Liver (tissue), 9 donors: ENCODE data around the gene C7. TPM values are rescaled to one million over a fixed set of nuclear protein-coding genes. Genes with fewer than 3 reads are reported as not detected.
A peak's percentile ranks its signal among the peaks of the same experiment; 100 is the strongest.

ENCODE experiments used
- DNase-seq: peaks from one replicate; pipeline ENCODE4 v3.0.0-alpha.2; 2017; ENCODE audit warnings: low spot score
- H3K27ac ChIP-seq, 2 donors: one replicate each; pipeline ENCODE4 v1.7.0; 2013; ENCODE audit warnings: inconsistent platforms in 2 of 2, low read length in 2 of 2, control low read depth in 1 of 2, low read depth in 1 of 2, mild to moderate bottlenecking in 1 of 2
- H3K27me3 ChIP-seq, 4 donors: one replicate each; pipeline versions ENCODE4 v1.6.1 to v1.7.0; 2013; ENCODE audit warnings: low read length in 3 of 4, inconsistent platforms in 1 of 4, mild to moderate bottlenecking in 1 of 4, moderate library complexity in 1 of 4; ENCODE audit not compliant: control insufficient read depth in 4 of 4, insufficient read depth in 4 of 4
- H3K36me3 ChIP-seq, 4 donors: one replicate each; pipeline versions ENCODE4 v1.6.1 to v1.7.0; 2013; ENCODE audit warnings: low read length in 3 of 4, mild to moderate bottlenecking in 3 of 4, low read depth in 1 of 4, moderate library complexity in 1 of 4; ENCODE audit not compliant: control insufficient read depth in 4 of 4, insufficient read depth in 3 of 4
- H3K4me1 ChIP-seq, 4 donors: one replicate each; pipeline versions ENCODE4 v1.6.1 to v1.7.0; 2013; ENCODE audit warnings: low read length in 3 of 4, mild to moderate bottlenecking in 3 of 4, moderate library complexity in 1 of 4; ENCODE audit not compliant: control insufficient read depth in 4 of 4, insufficient read depth in 4 of 4
- H3K4me3 ChIP-seq, 3 donors: one replicate each; pipeline versions ENCODE4 v1.6.1 to v1.7.0; 2013; ENCODE audit warnings: low read length in 3 of 3, control low read depth in 1 of 3, low read depth in 1 of 3, mild to moderate bottlenecking in 1 of 3
- H3K9ac ChIP-seq, 2 donors: one replicate each; pipeline ENCODE4 v1.7.0; 2013; ENCODE audit warnings: low read length in 2 of 2, mild to moderate bottlenecking in 2 of 2, moderate library complexity in 2 of 2, control low read depth in 1 of 2, low read depth in 1 of 2
- H3K9me3 ChIP-seq, 4 donors: one replicate each; pipeline versions ENCODE4 v1.6.1 to v1.7.0; 2013; ENCODE audit warnings: low read length in 3 of 4; ENCODE audit not compliant: control insufficient read depth in 4 of 4
- EGR1 ChIP-seq, 2 donors: IDR thresholded peaks; 2 replicates each; pipeline ENCODE4 v1.6.1; 2016 to 2018; ENCODE audit warnings: antibody characterized with exemption in 2 of 2, low read depth in 2 of 2
- FOXA1 ChIP-seq: IDR thresholded peaks from 2 replicates; pipeline ENCODE4 v1.6.1; 2016; ENCODE audit warnings: antibody characterized with exemption
- FOXA2 ChIP-seq: IDR thresholded peaks from 2 replicates; pipeline ENCODE4 v1.6.1; 2016; ENCODE audit warnings: antibody characterized with exemption
- GABPA ChIP-seq, 2 donors: IDR thresholded peaks in 1 of 2; conservative IDR thresholded peaks in 1 of 2; 2 replicates each; pipeline ENCODE4 v1.6.1; 2016; ENCODE audit warnings: antibody characterized with exemption in 2 of 2, mild to moderate bottlenecking in 1 of 2, moderate library complexity in 1 of 2
- HNF4A ChIP-seq, 2 donors: conservative IDR thresholded peaks; 2 replicates each; pipeline ENCODE4 v1.6.1; 2016; ENCODE audit warnings: antibody characterized with exemption in 2 of 2, mild to moderate bottlenecking in 2 of 2
- HNF4G ChIP-seq: IDR thresholded peaks from 2 replicates; pipeline ENCODE4 v1.6.1; 2016; ENCODE audit warnings: antibody characterized with exemption
- JUND ChIP-seq, 2 donors: IDR thresholded peaks; 2 replicates each; pipeline ENCODE4 v1.6.1; 2016; ENCODE audit warnings: antibody characterized with exemption in 2 of 2
- NR2F2 ChIP-seq: IDR thresholded peaks from 2 replicates; pipeline ENCODE4 v1.6.1; 2016; ENCODE audit warnings: antibody characterized with exemption
- RAD21 ChIP-seq, 2 donors: IDR thresholded peaks; 2 replicates each; pipeline ENCODE4 v1.6.1; 2016; ENCODE audit warnings: antibody characterized with exemption in 2 of 2, mild to moderate bottlenecking in 2 of 2
- RXRA ChIP-seq, 2 donors: IDR thresholded peaks; 2 replicates each; pipeline ENCODE4 v1.6.1; 2017 to 2018; ENCODE audit warnings: antibody characterized with exemption in 2 of 2, mild to moderate bottlenecking in 1 of 2
- SP1 ChIP-seq: IDR thresholded peaks from 2 replicates; pipeline ENCODE4 v1.6.1; 2018; ENCODE audit warnings: antibody characterized with exemption, mild to moderate bottlenecking
- TAF1 ChIP-seq: conservative IDR thresholded peaks from 2 replicates; pipeline ENCODE4 v1.6.1; 2016; ENCODE audit warnings: antibody characterized with exemption, mild to moderate bottlenecking
- YY1 ChIP-seq: IDR thresholded peaks from 2 replicates; pipeline ENCODE4 v1.6.1; 2016; ENCODE audit warnings: antibody characterized with exemption, mild to moderate bottlenecking
- WGBS: extraction: QIAGEN DNeasy Blood & Tissue Kit; methylation state at CpG from one replicate; pipeline ENCODE4 v1.1.7; 2013; 5-methylcytosine and 5-hydroxymethylcytosine counted together
- polyA plus RNA-seq, 2 donors: library from polyadenylated mRNA; stranded (reverse) in 1 of 2; unstranded in 1 of 2; fragments of 200-250 nt in 1 of 2; fragments of >200 nt in 1 of 2; fragmentation: Nextera tagmentation in 1 of 2; extraction: Ambion mirVana in 1 of 2; gene quantifications; one replicate each; pipeline versions ENCODE4 v1.2.1 to v1.2.3, GENCODE V29; 2013 to 2015
- total RNA-seq, 2 donors: library from RNA; depleted of rRNA; stranded (reverse); fragments of >200 nt; gene quantifications; one replicate each; pipeline ENCODE4 v1.2.3, GENCODE V29; 2014
- TF ChIP-seq, protein P1 (sequence below): IDR thresholded peaks from 2 replicates; pipeline ENCODE4 v1.6.1; 2016; ENCODE audit warnings: antibody characterized with exemption, mild to moderate bottlenecking
- TF ChIP-seq, protein P2 (sequence below): IDR thresholded peaks from 2 replicates; pipeline ENCODE4 v1.6.1; 2016; ENCODE audit warnings: antibody characterized with exemption
- TF ChIP-seq, protein P3 (sequence below): IDR thresholded peaks from 2 replicates; pipeline ENCODE4 v1.6.1; 2016; ENCODE audit warnings: antibody characterized with exemption
- TF ChIP-seq, protein P4 (sequence below): IDR thresholded peaks from 2 replicates; pipeline ENCODE4 v1.6.1; 2016; ENCODE audit warnings: antibody characterized with exemption
- TF ChIP-seq, protein P5 (sequence below): fragments of 150-350 bp; IDR thresholded peaks from 2 replicates; pipeline ENCODE4 v1.5.1; 2017; ENCODE audit warnings: improper control_type of control experiment, low read depth, low read length; ENCODE audit not compliant: missing input control
- donor health status: healthy.
- donor health status: healthy.
- donor health status: healthy.
- donor health status: healthy.
- donor health status: healthy.

The C7 gene
- total and polyA plus RNA-seq, 4 donors, result 25.5 to 268 (median 110) TPM

DNA sequence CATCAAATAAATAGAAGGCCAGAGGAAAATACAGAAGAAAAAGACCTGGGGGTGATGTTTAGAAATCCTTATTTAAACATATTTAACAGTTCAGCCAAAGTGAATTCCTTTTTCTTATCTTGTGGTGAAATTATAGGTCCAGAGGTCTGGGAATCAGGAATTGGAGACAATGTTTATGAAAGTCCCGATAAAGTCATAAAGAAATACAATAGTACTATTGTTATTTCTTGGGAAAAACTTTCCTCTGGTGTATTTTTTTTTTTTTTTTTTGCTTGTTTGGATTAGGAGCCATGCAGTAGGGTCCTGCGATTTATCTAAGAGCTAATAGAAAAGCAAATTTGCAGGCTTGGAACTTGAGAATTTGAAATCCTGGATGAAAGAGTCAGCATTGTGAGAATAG lies 426 bp downstream of the C7 start:
- no peak overlapping the region for H3K9ac ChIP-seq
- WGBS, result 65% methylated on average over 2 of the region's 2 CpGs
- DNase-seq, result no peak
- H3K27ac ChIP-seq, result no peak overlapping the region
- no peaks in the 10 kb centered on the region for H3K36me3 ChIP-seq
- peaks cover 0 to 6% (median 5%) of the 10 kb centered on the region in 4 donors for H3K4me1 ChIP-seq
- H3K4me3 ChIP-seq, result no peak overlapping the region
- no peaks in the 10 kb centered on the region for H3K27me3 ChIP-seq
- no peaks in the 10 kb centered on the region for H3K9me3 ChIP-seq
- no peak for TF ChIP-seq RXRA (IDR thresholded peaks at IDR 0.05)
- TF ChIP-seq GABPA (IDR thresholded peaks at IDR 0.05 in 1 of 2, conservative IDR thresholded peaks at IDR 0.05 in 1 of 2), result no peak
- TF ChIP-seq NR2F2, result no peak
- no peak for TF ChIP-seq FOXA1
- TF ChIP-seq, protein P1, sequence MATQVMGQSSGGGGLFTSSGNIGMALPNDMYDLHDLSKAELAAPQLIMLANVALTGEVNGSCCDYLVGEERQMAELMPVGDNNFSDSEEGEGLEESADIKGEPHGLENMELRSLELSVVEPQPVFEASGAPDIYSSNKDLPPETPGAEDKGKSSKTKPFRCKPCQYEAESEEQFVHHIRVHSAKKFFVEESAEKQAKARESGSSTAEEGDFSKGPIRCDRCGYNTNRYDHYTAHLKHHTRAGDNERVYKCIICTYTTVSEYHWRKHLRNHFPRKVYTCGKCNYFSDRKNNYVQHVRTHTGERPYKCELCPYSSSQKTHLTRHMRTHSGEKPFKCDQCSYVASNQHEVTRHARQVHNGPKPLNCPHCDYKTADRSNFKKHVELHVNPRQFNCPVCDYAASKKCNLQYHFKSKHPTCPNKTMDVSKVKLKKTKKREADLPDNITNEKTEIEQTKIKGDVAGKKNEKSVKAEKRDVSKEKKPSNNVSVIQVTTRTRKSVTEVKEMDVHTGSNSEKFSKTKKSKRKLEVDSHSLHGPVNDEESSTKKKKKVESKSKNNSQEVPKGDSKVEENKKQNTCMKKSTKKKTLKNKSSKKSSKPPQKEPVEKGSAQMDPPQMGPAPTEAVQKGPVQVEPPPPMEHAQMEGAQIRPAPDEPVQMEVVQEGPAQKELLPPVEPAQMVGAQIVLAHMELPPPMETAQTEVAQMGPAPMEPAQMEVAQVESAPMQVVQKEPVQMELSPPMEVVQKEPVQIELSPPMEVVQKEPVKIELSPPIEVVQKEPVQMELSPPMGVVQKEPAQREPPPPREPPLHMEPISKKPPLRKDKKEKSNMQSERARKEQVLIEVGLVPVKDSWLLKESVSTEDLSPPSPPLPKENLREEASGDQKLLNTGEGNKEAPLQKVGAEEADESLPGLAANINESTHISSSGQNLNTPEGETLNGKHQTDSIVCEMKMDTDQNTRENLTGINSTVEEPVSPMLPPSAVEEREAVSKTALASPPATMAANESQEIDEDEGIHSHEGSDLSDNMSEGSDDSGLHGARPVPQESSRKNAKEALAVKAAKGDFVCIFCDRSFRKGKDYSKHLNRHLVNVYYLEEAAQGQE, result no peak
- TF ChIP-seq, protein P2, sequence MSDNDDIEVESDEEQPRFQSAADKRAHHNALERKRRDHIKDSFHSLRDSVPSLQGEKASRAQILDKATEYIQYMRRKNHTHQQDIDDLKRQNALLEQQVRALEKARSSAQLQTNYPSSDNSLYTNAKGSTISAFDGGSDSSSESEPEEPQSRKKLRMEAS, result no peak

DNA sequence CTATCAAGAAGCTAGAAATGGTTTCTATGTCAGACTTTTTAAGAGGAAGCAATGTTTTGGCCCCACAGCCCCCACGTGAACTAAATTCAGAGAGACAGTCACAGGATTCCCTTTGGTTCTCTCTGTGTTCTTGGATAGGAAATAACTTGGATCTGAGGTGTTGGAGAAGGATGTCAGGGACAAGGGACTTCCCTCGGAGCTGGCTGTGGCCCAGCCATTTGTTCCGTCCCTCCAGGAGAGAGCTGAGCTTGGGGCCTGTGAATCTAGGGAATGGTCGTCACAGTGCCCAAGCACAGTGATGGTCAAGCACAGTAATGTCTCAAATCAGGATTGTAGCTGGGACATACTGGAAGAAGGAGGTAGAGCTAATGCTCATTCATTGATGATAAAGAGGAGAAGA lies 2.0 kb downstream of the C7 start:
- H3K4me1 ChIP-seq, result no peaks in the 10 kb centered on the region
- WGBS, result 67% methylated on average over 4 of the region's 4 CpGs
- peak overlapping the region in 2 of 3 donors; percentile 2 to 14 for H3K4me3 ChIP-seq
- no peak for TF ChIP-seq HNF4A (conservative IDR thresholded peaks at IDR 0.05)
- no peak for TF ChIP-seq GABPA (IDR thresholded peaks at IDR 0.05 in 1 of 2, conservative IDR thresholded peaks at IDR 0.05 in 1 of 2)
- no peak for TF ChIP-seq YY1
- no peak for TF ChIP-seq RXRA (IDR thresholded peaks at IDR 0.05)
- TF ChIP-seq, protein P3, sequence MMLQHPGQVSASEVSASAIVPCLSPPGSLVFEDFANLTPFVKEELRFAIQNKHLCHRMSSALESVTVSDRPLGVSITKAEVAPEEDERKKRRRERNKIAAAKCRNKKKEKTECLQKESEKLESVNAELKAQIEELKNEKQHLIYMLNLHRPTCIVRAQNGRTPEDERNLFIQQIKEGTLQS, result no peak
- TF ChIP-seq NR2F2, result no peak
- TF ChIP-seq EGR1 (IDR thresholded peaks at IDR 0.05; ENCODE audit: low read depth in 2 of 2), result no peak
- TF ChIP-seq RAD21 (IDR thresholded peaks at IDR 0.05), result no peak
- TF ChIP-seq, protein P1, result no peak
- TF ChIP-seq, protein P4, sequence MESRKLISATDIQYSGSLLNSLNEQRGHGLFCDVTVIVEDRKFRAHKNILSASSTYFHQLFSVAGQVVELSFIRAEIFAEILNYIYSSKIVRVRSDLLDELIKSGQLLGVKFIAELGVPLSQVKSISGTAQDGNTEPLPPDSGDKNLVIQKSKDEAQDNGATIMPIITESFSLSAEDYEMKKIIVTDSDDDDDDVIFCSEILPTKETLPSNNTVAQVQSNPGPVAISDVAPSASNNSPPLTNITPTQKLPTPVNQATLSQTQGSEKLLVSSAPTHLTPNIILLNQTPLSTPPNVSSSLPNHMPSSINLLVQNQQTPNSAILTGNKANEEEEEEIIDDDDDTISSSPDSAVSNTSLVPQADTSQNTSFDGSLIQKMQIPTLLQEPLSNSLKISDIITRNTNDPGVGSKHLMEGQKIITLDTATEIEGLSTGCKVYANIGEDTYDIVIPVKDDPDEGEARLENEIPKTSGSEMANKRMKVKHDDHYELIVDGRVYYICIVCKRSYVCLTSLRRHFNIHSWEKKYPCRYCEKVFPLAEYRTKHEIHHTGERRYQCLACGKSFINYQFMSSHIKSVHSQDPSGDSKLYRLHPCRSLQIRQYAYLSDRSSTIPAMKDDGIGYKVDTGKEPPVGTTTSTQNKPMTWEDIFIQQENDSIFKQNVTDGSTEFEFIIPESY, result no peak
- no peak for TF ChIP-seq FOXA2
- no peak for TF ChIP-seq FOXA1
- TF ChIP-seq SP1, result no peak
- TF ChIP-seq HNF4G, result no peak
- TF ChIP-seq, protein P5, sequence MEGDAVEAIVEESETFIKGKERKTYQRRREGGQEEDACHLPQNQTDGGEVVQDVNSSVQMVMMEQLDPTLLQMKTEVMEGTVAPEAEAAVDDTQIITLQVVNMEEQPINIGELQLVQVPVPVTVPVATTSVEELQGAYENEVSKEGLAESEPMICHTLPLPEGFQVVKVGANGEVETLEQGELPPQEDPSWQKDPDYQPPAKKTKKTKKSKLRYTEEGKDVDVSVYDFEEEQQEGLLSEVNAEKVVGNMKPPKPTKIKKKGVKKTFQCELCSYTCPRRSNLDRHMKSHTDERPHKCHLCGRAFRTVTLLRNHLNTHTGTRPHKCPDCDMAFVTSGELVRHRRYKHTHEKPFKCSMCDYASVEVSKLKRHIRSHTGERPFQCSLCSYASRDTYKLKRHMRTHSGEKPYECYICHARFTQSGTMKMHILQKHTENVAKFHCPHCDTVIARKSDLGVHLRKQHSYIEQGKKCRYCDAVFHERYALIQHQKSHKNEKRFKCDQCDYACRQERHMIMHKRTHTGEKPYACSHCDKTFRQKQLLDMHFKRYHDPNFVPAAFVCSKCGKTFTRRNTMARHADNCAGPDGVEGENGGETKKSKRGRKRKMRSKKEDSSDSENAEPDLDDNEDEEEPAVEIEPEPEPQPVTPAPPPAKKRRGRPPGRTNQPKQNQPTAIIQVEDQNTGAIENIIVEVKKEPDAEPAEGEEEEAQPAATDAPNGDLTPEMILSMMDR, result no peak
- no peak for TF ChIP-seq TAF1
- TF ChIP-seq, protein P2, result no peak
- TF ChIP-seq JUND (IDR thresholded peaks at IDR 0.05), result no peak
- H3K9ac ChIP-seq, result peak overlapping the region in 1 of 2 donors; percentile 1
- no peaks in the 10 kb centered on the region for H3K9me3 ChIP-seq
- DNase-seq, result no peak
- no peaks in the 10 kb centered on the region for H3K36me3 ChIP-seq
- no peak overlapping the region for H3K27ac ChIP-seq
- no peaks in the 10 kb centered on the region for H3K27me3 ChIP-seq
